GM15510 (cell line): Measurements from ENCODE around the gene CCL8.

Experiments used
- POLR2A ChIP-seq: IDR thresholded peaks from 3 replicates; pipeline ENCODE4 v1.6.1; 2011; ENCODE audit warnings: borderline replicate concordance; ENCODE audit not compliant: insufficient read length; ENCODE audit errors: extremely low read depth

Gene CCL8

DNA sequence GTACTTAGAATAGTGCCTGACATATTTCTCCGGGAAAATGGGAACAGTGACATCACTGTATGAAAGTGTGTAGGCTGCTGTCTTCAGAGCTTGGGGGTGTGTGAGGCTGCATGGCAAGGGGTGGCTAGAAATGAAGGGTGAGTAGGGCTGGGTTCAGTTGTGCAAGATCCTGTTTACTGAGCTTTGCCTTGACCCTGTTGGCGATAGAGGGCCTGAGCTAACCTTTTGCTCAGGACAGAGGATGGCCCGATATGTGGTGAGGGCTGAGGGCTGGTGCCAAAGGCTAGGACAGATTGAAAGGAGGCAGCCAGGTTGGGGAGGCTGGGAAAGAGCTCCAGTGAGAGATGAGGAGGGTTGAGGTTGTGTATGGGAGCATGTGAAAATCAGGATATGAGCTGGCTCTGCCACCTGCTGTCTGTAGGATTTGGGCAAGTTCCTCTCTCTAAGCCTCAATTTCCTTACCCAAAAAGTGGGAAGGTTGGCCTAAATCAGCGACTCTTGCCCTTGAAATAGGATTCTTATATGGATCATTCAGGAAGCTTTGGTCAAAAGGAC lies 49.8 kb downstream of the CCL8 start:
- TF ChIP-seq POLR2A: no peak

DNA sequence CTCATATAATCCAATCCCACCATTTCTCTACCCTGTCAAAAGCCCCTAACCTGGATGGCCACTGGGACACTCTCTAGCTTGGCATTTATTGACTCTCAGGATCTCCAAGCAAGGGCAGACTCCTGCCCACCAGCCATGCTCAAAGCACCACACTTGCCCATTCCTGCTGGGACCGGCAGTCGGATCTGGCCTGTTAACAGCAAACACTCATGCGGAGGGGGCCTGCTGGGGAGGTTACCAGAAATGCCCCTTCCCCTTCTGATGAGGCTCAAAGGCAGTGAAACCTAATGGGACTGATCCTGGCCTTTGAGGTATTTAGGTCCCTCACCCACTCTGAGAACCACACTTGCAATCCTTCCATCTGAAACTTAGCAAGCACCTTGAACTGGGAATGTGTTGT lies 50.3 kb downstream of the CCL8 start:
- TF ChIP-seq POLR2A: no peak

DNA sequence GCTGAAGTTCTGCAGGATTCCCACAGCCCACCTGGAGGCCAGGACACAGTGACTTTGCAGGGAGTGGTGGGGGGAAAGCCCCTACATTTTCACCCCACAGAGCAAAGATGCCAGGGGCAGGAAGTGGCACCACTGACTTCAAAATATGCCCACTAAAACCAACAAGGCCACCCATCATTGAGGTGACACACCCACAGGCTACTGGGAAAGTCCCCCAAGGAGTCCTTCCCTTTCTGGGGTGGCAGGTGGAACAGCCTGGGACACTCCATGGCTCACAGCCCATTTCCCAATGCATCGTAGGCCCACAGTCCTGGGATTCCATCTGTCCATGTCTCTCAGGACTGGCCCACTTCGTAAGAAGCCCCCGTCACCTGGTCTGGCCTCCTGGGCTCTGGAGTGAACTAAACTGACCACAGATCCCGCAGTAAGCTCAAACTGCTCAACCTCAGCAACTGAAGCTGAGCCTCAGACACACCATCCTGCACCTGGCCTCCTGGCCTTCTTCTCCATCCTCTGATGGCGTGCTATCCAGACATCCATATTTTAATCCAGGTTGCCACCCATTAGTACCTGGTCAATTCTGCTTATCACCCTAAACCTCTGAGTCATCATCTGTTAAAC lies 51.3 kb downstream of the CCL8 start:
- no peak for TF ChIP-seq POLR2A

DNA sequence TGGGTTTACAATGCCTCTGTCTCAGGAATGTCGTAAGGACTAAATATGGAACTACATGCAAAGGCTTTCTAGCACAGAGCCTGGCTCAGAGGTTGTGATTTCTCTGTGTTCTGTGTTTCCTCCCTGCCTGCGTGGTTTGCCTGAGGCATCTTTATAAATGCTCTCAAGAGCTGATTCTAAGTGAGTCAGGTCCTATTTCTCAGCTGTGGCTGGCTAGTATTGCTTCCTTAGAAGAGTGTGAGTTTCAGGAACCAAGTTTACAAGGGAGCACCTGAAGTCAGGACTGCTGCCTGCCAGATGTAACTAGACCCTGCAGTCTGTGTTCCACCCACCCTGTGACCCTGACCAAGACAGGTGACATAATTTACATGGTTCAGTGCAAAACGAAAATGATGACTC lies 51.8 kb downstream of the CCL8 start:
- no peak for TF ChIP-seq POLR2A
